Endothelial cell of umbilical vein (primary cell): Measurements from ENCODE around the gene NUDT8. TPM values are rescaled to one million over a fixed set of nuclear protein-coding genes. Genes with fewer than 3 reads are reported as not detected.

Source experiments
- BruUV-seq: library from RNA; stranded (reverse); fragments of 400-500 nt; replicated peaks from 2 replicates; lab custom pipeline; 2021; lab: Mats Ljungman, UMichigan
- CTCF ChIA-PET: fragments of 300-600, 350-600 bp; sonication (Branson Sonifier 250); formaldehyde crosslinking; loops from one replicate; lab custom pipeline; 2021; ENCODE audit warnings: antibody characterized with exemption, inconsistent platforms; lab: Charles Lee
- POLR2A ChIA-PET: fragments of 300-600, 350-600 bp; sonication (Branson Sonifier 250); formaldehyde crosslinking; loops from one replicate; lab custom pipeline; 2021; ENCODE audit warnings: antibody characterized with exemption, inconsistent platforms; lab: Charles Lee
- DNase-seq: peaks from one replicate; pipeline ENCODE4 v3.0.0-alpha.2; 2011; ENCODE audit warnings: low read depth, low spot score
- FAIRE-seq: peaks from 2 replicates; lab custom pipeline; 2011; peaks lifted over from hg19 to GRCh38; lab: Jason Lieb, UNC
- H2AFZ ChIP-seq: 2 replicates; pipeline ENCODE4 v1.6.0; 2012; ENCODE audit warnings: low read depth, low read length, control low read depth, inconsistent platforms
- H3K27ac ChIP-seq: 2 replicates; pipeline ENCODE4 v1.5.1; 2011; ENCODE audit warnings: low read depth, mild to moderate bottlenecking, control low read depth, low read length, moderate library complexity; ENCODE audit not compliant: insufficient read depth
- H3K27me3 ChIP-seq, 2 experiments: 2 replicates each; pipeline versions ENCODE4 v1.6.0 to v1.6.1; 2011; ENCODE audit warnings: low read length in 2 of 2, mixed read lengths in 1 of 2; ENCODE audit not compliant: control insufficient read depth in 2 of 2, insufficient read depth in 2 of 2
- H3K36me3 ChIP-seq, 2 experiments: 2 replicates in 1 of 2; 3 replicates in 1 of 2; pipeline ENCODE4 v1.5.1; 2011; ENCODE audit warnings: low read length in 2 of 2, mild to moderate bottlenecking in 1 of 2, moderate library complexity in 1 of 2; ENCODE audit not compliant: control insufficient read depth in 2 of 2, insufficient read depth in 2 of 2; ENCODE audit errors: extremely low read depth in 1 of 2
- H3K4me1 ChIP-seq: 3 replicates; pipeline ENCODE4 v1.5.1; 2011; ENCODE audit warnings: mild to moderate bottlenecking, low read length; ENCODE audit not compliant: control insufficient read depth, insufficient read depth; ENCODE audit errors: extremely low read depth
- H3K4me2 ChIP-seq: 2 replicates; pipeline ENCODE4 v1.6.1; 2011; ENCODE audit warnings: low read length, control low read depth, mixed read lengths; ENCODE audit not compliant: insufficient read depth
- H3K4me3 ChIP-seq, 3 experiments: fragments of 200-600 bp in 1 of 3; sonication (generic), shearing (Covaris generic) in 1 of 3; replicated peaks in 1 of 3; 2 replicates each; pipeline ENCODE4 v1.5.1; 2011 to 2016; ENCODE audit warnings: control low read depth in 3 of 3, low read length in 3 of 3, mild to moderate bottlenecking in 2 of 3, inconsistent platforms in 1 of 3, low read depth in 1 of 3, moderate library complexity in 1 of 3; ENCODE audit not compliant: insufficient read depth in 1 of 3
- H3K79me2 ChIP-seq: 2 replicates; pipeline ENCODE4 v1.6.0; 2012; ENCODE audit warnings: low read length, inconsistent platforms; ENCODE audit not compliant: control insufficient read depth, insufficient read depth
- H3K9ac ChIP-seq: replicated peaks from 2 replicates; pipeline ENCODE3; 2011; ENCODE audit warnings: low read length, control low read depth; ENCODE audit not compliant: insufficient read depth; ENCODE audit errors: extremely low read depth
- H3K9me1 ChIP-seq: replicated peaks from 3 replicates; pipeline ENCODE4 v1.6.0; 2011; ENCODE audit warnings: mild to moderate bottlenecking, low read length; ENCODE audit not compliant: control insufficient read depth, insufficient read depth; ENCODE audit errors: extremely low read depth
- H3K9me3 ChIP-seq: replicated peaks from 2 replicates; pipeline ENCODE4 v1.5.1; 2012; ENCODE audit warnings: low read length, inconsistent platforms; ENCODE audit not compliant: control insufficient read depth, insufficient read depth
- H4K20me1 ChIP-seq: replicated peaks from 2 replicates; pipeline ENCODE3; 2011; ENCODE audit warnings: mild to moderate bottlenecking, low read length; ENCODE audit not compliant: control insufficient read depth, insufficient read depth; ENCODE audit errors: extremely low read depth
- CTCF ChIP-seq, 2 donors: IDR thresholded peaks; 1 replicate in 1 of 2; 2 replicates in 1 of 2; pipeline ENCODE4 v1.5.1; 2011; ENCODE audit warnings: low read length in 2 of 2, mild to moderate bottlenecking in 2 of 2, moderate library complexity in 2 of 2, control low read depth in 1 of 2, inconsistent platforms in 1 of 2, low read depth in 1 of 2; ENCODE audit not compliant: insufficient read depth in 1 of 2; ENCODE audit errors: extremely low read depth in 1 of 2
- EZH2 ChIP-seq: IDR thresholded peaks from 2 replicates; pipeline ENCODE4 v1.6.1; 2012; ENCODE audit warnings: borderline replicate concordance, low read depth, mild to moderate bottlenecking, moderate library complexity, low read length, inconsistent platforms; ENCODE audit not compliant: severe bottlenecking
- FOS ChIP-seq: IDR thresholded peaks from 2 replicates; pipeline ENCODE4 v1.6.1; 2011; ENCODE audit warnings: mild to moderate bottlenecking, low read length, moderate library complexity, borderline replicate concordance; ENCODE audit not compliant: insufficient read depth
- GATA2 ChIP-seq: IDR thresholded peaks from 2 replicates; pipeline ENCODE4 v1.7.0; 2011; ENCODE audit warnings: low read depth, mild to moderate bottlenecking, moderate library complexity, mixed read lengths, low read length; ENCODE audit not compliant: insufficient read length, insufficient read depth
- JUN ChIP-seq: IDR thresholded peaks from 2 replicates; pipeline ENCODE4 v1.6.1; 2011; ENCODE audit warnings: borderline replicate concordance, low read depth; ENCODE audit not compliant: insufficient read length, insufficient read depth
- MAX ChIP-seq: IDR thresholded peaks from 2 replicates; pipeline ENCODE4 v1.6.1; 2011; ENCODE audit not compliant: insufficient read depth, insufficient read length
- MYC ChIP-seq: IDR thresholded peaks from one replicate; pipeline ENCODE4 v1.6.1; 2011; ENCODE audit warnings: mild to moderate bottlenecking, low read depth, low read length
- POLR2A ChIP-seq: IDR thresholded peaks from 2 replicates; pipeline ENCODE4 v1.6.1; 2012; ENCODE audit warnings: low read depth, mild to moderate bottlenecking, control low read depth, low read length
- POLR2AphosphoS5 ChIP-seq: IDR thresholded peaks from 2 replicates; pipeline ENCODE4 v1.6.1; 2012; ENCODE audit warnings: low read depth, mild to moderate bottlenecking, control low read depth, low read length, moderate library complexity; ENCODE audit not compliant: insufficient read depth
- dilution Hi-C: fragments of 300-500 bp; cut with MboI; formaldehyde crosslinking; loops from one replicate; pipeline ENCODE4 v1.15.0; 2019; ENCODE audit warnings: low sequenced_read_pairs; ENCODE audit not compliant: extremely low pct_ligation_motif_present
- intact Hi-C: fragments of 100-400 bp; cut with micrococcal nuclease; formaldehyde crosslinking; loops from one replicate; pipeline ENCODE4 v1.10.0; 2022
- polyA plus RNA-seq, 4 experiments: library from polyadenylated mRNA; depleted of rRNA in 3 of 4; stranded (reverse) in 3 of 4; unstranded in 1 of 4; fragments of >200 nt; gene quantifications; 2 replicates each; pipeline versions ENCODE4 v1.2.1 to v1.2.3, GENCODE V29; 2011 to 2012; ENCODE audit warnings: missing spikeins in 1 of 4
- total RNA-seq: library from RNA; stranded (reverse); gene quantifications from 2 replicates; pipeline ENCODE4 v1.2.3, GENCODE V29; 2021

The NUDT8 gene
- total and polyA plus RNA-seq, 2 donors (not counting 3 experiments of a cell fraction or from before 2014, with no cell fraction given): 14.1 to 20.4 TPM

DNA sequence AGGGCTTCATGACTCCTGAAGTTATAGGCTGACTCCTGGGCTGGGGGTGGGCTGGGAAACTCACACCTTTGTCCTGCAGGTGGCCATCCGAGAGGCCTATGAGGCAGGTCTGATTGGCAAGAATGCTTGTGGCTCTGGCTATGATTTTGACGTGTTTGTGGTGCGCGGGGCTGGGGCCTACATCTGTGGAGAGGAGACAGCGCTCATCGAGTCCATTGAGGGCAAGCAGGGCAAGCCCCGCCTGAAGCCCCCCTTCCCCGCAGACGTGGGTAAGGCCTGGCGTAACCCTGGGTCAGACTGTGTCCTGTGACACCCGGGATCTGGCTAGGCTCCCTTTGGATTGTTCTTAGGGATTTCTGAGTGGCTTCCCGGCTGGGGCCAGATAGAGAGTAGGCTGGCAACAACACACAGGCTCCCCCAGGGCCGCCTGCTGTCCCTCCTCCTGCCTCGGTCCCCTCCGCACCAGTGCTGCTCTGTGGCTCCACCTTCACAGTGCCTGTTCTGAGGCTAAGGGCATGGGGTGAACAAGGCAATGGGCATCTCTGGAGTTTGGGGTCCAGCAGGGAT lies 19.4 kb downstream of the NUDT8 start:
- H4K20me1 ChIP-seq: no peaks in the 10 kb centered on the region
- intact Hi-C loops: no loop called here
- H3K9me3 ChIP-seq: no peaks in the 10 kb centered on the region
- no peak overlapping the region for H3K27ac ChIP-seq
- CTCF ChIA-PET: no interaction called here
- peaks cover 6% of the 10 kb centered on the region for H3K4me1 ChIP-seq
- no peak overlapping the region for H2AFZ ChIP-seq
- no TSS peak for BruUV-seq
- H3K36me3 ChIP-seq: peaks cover 3 to 22% of the 10 kb centered on the region in 2 experiments
- H3K27me3 ChIP-seq: no peaks in the 10 kb centered on the region
- no peak overlapping the region for H3K4me3 ChIP-seq
- dilution Hi-C loops: no loop called here
- no peak for TF ChIP-seq FOS
- no peak for TF ChIP-seq GATA2
- no peak for TF ChIP-seq MAX
- TF ChIP-seq CTCF (IDR thresholded peaks at IDR 0.05; ENCODE audit: extremely low read depth in 1 of 2, insufficient read depth in 1 of 2, low read depth in 1 of 2, low read length in 2 of 2): no peak
- no peak for TF ChIP-seq JUN
- no peak for TF ChIP-seq MYC
- no peak for TF ChIP-seq POLR2A
- no peak for TF ChIP-seq EZH2
- TF ChIP-seq POLR2AphosphoS5: no peak
- no peak overlapping the region for H3K9ac ChIP-seq
- POLR2A ChIA-PET: no interaction called here
- H3K4me2 ChIP-seq: no peak overlapping the region
- peaks cover 11% of the 10 kb centered on the region for H3K79me2 ChIP-seq
- no peak for FAIRE-seq
- no peak for DNase-seq
- no peaks in the 10 kb centered on the region for H3K9me1 ChIP-seq
